HepG2 (cell line): Measurements from ENCODE around the gene PKP4. TPM values are rescaled to one million over a fixed set of nuclear protein-coding genes. Genes with fewer than 3 reads are reported as not detected.

Experiments
- ARNT2 ChIP-seq: sonication (generic); formaldehyde crosslinking; IDR thresholded peaks from 2 replicates; pipeline ENCODE4 v1.8.0; 2022; ENCODE audit warnings: mild to moderate bottlenecking, low read depth, missing genetic modification reagents, moderate library complexity
- DNMT1 ChIP-seq: sonication (generic); formaldehyde crosslinking; IDR thresholded peaks from 2 replicates; pipeline ENCODE4 v1.5.1; 2020; ENCODE audit warnings: mild to moderate bottlenecking, missing genetic modification reagents
- DPF2 ChIP-seq: sonication (generic); formaldehyde crosslinking; IDR thresholded peaks from 2 replicates; pipeline ENCODE4 v1.4.0; 2020; ENCODE audit warnings: mild to moderate bottlenecking, low read depth, missing genetic modification reagents, borderline replicate concordance
- EP300 ChIP-seq, 3 experiments: sonication (generic) in 1 of 3; formaldehyde crosslinking in 1 of 3; IDR thresholded peaks; 2 replicates each; pipeline versions ENCODE4 v1.5.1 to v1.6.1; 2011 to 2020; ENCODE audit warnings: low read depth in 2 of 3, low read length in 2 of 3, borderline replicate concordance in 1 of 3, improper control_type of control experiment in 1 of 3, mild to moderate bottlenecking in 1 of 3, missing genetic modification reagents in 1 of 3, moderate library complexity in 1 of 3
- HNRNPLL ChIP-seq: fragments of 200-400 bp; formaldehyde crosslinking; IDR thresholded peaks from 2 replicates; pipeline ENCODE4 v1.6.1; 2017; ENCODE audit warnings: mild to moderate bottlenecking, low read depth, low read length; ENCODE audit not compliant: poor library complexity, severe bottlenecking
- NR1H2 ChIP-seq: sonication (generic); formaldehyde crosslinking; IDR thresholded peaks from 2 replicates; pipeline ENCODE4 v1.8.1; 2022; ENCODE audit warnings: low read depth, missing genetic modification reagents, borderline replicate concordance
- ZFP1 ChIP-seq: IDR thresholded peaks from 2 replicates; pipeline ENCODE4 v1.6.1; 2016
- ZFP36L2 ChIP-seq: sonication (generic); formaldehyde crosslinking; IDR thresholded peaks from 2 replicates; pipeline ENCODE4 v1.4.0; 2020; ENCODE audit warnings: missing genetic modification reagents
- ZMYM3 ChIP-seq: sonication (generic); formaldehyde crosslinking; IDR thresholded peaks from 2 replicates; pipeline ENCODE4 v1.5.1; 2020; ENCODE audit warnings: mild to moderate bottlenecking, missing genetic modification reagents
- ZNF3 ChIP-seq: IDR thresholded peaks from 2 replicates; pipeline ENCODE4 v1.7.0; 2017; ENCODE audit warnings: inconsistent platforms
- ZNF44 ChIP-seq: sonication (generic); formaldehyde crosslinking; IDR thresholded peaks from 2 replicates; pipeline ENCODE4 v1.5.1; 2020; ENCODE audit warnings: mild to moderate bottlenecking, missing genetic modification reagents
- ZNF510 ChIP-seq: sonication (generic); formaldehyde crosslinking; IDR thresholded peaks from 2 replicates; pipeline ENCODE4 v1.4.0; 2020; ENCODE audit warnings: low read depth, mild to moderate bottlenecking, missing genetic modification reagents
- polyA plus RNA-seq, 8 experiments: library from polyadenylated mRNA; depleted of rRNA in 3 of 8; stranded (reverse) in 7 of 8; unstranded in 1 of 8; fragments of >200 nt; fragmentation: Illumina TruSeq in 4 of 8; extraction: Trizol in 4 of 8; gene quantifications; 2 replicates each; pipeline versions ENCODE4 v1.2.1 to v1.2.3, GENCODE V29; 2011 to 2016; ENCODE audit warnings: low read depth in 4 of 8, missing spikeins in 1 of 8, mixed read lengths in 1 of 8; ENCODE audit not compliant: insufficient read depth in 1 of 8
- total RNA-seq, 5 experiments: library from RNA; depleted of rRNA; stranded (reverse); fragments of >200 nt; fragmentation: Illumina TruSeq; extraction: Trizol; gene quantifications; 2 replicates each; pipeline ENCODE4 v1.2.3, GENCODE V29; 2016; ENCODE audit warnings: low read depth in 1 of 5
- TF ChIP-seq, protein P1 (sequence below): sonication (generic); formaldehyde crosslinking; IDR thresholded peaks from one replicate; pipeline ENCODE4 v1.5.1; 2020; ENCODE audit warnings: mild to moderate bottlenecking, missing genetic modification reagents; ENCODE audit errors: not compliant biosample characterization
- TF ChIP-seq, protein P2 (sequence below): IDR thresholded peaks from 2 replicates; pipeline ENCODE4 v1.4.0; 2020; ENCODE audit warnings: mild to moderate bottlenecking, missing genetic modification reagents
- TF ChIP-seq, protein P3 (sequence below): sonication (generic); formaldehyde crosslinking; IDR thresholded peaks from 2 replicates; pipeline ENCODE4 v1.5.0; 2020; ENCODE audit warnings: missing genetic modification reagents, mild to moderate bottlenecking, borderline replicate concordance

PKP4 gene
- total and polyA plus RNA-seq, 2 of the 13 experiments (the other 11 are each of a cell fraction or from before 2014, with no cell fraction given), result 80.9 to 90.5 TPM

DNA sequence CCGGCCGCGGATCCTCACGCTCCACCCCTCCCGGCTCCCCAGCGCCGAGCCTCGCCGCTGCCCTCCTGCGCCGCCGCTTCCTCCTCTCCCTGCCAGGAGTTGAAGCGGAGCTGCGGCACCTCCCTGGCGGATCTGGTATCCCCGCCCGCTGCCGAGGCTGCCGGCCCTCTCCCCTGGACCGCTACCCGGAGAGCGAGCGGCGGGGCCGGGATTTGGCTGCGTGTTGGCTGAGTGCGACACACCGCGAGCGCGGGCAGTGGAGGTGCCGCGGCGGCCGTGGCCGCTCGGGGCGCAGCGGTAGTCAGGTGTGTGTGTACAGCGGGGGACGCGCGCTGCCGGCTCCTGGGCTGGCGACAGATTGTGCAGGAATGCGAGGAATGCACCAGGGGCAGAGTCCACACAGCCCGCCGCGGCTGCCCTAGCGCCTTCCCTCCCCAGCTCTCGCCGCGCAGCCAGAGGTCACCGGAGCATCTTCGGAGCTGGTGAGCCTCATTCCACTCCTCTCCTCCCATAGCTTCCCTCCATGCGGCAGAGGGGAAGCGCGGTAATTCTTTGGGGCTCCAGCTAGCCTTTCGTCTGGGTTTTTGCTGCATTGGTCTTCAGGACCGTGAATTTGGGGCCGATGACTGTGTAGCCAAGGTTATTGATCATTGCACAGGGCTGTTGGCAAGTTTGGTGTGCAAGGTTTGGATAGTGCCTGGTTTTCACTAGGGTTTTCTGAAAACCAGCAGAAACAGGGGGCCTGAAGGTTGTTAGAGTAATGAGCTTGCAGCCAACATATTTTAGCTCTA lies 1.3 kb downstream of the PKP4 start (continued):
- TF ChIP-seq, protein P1, sequence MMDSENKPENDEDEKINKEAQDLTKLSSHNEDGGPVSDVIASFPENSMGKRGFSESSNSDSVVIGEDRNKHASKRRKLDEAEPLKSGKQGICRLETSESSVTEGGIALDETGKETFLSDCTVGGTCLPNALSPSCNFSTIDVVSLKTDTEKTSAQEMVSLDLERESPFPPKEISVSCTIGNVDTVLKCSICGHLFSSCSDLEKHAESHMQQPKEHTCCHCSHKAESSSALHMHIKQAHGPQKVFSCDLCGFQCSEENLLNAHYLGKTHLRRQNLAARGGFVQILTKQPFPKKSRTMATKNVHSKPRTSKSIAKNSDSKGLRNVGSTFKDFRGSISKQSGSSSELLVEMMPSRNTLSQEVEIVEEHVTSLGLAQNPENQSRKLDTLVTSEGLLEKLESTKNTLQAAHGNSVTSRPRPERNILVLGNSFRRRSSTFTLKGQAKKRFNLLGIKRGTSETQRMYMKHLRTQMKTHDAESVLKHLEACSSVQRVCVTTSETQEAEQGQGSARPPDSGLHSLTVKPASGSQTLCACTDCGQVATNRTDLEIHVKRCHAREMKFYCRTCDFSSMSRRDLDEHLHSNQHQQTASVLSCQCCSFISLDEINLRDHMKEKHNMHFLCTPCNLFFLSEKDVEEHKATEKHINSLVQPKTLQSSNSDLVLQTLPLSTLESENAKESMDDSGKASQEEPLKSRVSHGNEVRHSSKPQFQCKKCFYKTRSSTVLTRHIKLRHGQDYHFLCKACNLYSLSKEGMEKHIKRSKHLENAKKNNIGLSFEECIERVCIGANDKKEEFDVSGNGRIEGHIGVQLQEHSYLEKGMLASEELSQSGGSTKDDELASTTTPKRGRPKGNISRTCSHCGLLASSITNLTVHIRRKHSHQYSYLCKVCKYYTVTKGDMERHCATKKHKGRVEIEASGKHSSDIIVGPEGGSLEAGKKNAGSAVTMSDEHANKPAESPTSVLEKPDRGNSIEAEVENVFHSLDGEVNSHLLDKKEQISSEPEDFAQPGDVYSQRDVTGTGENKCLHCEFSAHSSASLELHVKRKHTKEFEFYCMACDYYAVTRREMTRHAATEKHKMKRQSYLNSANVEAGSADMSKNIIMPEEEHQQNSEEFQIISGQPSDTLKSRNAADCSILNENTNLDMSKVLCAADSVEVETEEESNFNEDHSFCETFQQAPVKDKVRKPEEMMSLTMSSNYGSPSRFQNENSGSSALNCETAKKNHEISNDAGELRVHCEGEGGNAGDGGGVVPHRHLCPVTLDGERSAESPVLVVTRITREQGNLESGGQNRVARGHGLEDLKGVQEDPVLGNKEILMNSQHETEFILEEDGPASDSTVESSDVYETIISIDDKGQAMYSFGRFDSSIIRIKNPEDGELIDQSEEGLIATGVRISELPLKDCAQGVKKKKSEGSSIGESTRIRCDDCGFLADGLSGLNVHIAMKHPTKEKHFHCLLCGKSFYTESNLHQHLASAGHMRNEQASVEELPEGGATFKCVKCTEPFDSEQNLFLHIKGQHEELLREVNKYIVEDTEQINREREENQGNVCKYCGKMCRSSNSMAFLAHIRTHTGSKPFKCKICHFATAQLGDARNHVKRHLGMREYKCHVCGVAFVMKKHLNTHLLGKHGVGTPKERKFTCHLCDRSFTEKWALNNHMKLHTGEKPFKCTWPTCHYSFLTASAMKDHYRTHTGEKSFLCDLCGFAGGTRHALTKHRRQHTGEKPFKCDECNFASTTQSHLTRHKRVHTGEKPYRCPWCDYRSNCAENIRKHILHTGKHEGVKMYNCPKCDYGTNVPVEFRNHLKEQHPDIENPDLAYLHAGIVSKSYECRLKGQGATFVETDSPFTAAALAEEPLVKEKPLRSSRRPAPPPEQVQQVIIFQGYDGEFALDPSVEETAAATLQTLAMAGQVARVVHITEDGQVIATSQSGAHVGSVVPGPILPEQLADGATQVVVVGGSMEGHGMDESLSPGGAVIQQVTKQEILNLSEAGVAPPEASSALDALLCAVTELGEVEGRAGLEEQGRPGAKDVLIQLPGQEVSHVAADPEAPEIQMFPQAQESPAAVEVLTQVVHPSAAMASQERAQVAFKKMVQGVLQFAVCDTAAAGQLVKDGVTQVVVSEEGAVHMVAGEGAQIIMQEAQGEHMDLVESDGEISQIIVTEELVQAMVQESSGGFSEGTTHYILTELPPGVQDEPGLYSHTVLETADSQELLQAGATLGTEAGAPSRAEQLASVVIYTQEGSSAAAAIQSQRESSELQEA, result peak; percentile 90
- TF ChIP-seq, protein P2, sequence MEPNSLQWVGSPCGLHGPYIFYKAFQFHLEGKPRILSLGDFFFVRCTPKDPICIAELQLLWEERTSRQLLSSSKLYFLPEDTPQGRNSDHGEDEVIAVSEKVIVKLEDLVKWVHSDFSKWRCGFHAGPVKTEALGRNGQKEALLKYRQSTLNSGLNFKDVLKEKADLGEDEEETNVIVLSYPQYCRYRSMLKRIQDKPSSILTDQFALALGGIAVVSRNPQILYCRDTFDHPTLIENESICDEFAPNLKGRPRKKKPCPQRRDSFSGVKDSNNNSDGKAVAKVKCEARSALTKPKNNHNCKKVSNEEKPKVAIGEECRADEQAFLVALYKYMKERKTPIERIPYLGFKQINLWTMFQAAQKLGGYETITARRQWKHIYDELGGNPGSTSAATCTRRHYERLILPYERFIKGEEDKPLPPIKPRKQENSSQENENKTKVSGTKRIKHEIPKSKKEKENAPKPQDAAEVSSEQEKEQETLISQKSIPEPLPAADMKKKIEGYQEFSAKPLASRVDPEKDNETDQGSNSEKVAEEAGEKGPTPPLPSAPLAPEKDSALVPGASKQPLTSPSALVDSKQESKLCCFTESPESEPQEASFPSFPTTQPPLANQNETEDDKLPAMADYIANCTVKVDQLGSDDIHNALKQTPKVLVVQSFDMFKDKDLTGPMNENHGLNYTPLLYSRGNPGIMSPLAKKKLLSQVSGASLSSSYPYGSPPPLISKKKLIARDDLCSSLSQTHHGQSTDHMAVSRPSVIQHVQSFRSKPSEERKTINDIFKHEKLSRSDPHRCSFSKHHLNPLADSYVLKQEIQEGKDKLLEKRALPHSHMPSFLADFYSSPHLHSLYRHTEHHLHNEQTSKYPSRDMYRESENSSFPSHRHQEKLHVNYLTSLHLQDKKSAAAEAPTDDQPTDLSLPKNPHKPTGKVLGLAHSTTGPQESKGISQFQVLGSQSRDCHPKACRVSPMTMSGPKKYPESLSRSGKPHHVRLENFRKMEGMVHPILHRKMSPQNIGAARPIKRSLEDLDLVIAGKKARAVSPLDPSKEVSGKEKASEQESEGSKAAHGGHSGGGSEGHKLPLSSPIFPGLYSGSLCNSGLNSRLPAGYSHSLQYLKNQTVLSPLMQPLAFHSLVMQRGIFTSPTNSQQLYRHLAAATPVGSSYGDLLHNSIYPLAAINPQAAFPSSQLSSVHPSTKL (CRISPR knock-in tag), result peak; percentile 99
- TF ChIP-seq ARNT2, result peak; percentile 96
- TF ChIP-seq ZFP36L2, result 0 out of 2 replicates have a peak, but pooled peaks have one; percentile 63
- TF ChIP-seq ZMYM3, result peak; percentile 94
- TF ChIP-seq NR1H2, result peak; percentile 95; the same call in 1 of the 2 replicates
- peak; percentile 98 for TF ChIP-seq DPF2
- TF ChIP-seq DNMT1, result peak; percentile 97
- peak; percentile 64 for TF ChIP-seq ZNF44 (CRISPR knock-in tag)
- peak; percentile 95 for TF ChIP-seq ZNF510 (CRISPR knock-in tag)
- TF ChIP-seq ZFP1 (CRISPR knock-in tag), result peak; percentile 74
- TF ChIP-seq EP300 (IDR thresholded peaks at IDR 0.05; ENCODE audit: low read depth in 2 of 2, low read length in 2 of 2), result peak; percentile 89 to 94
- peak; percentile 93 for TF ChIP-seq EP300 (CRISPR knock-in tag; IDR thresholded peaks at IDR 0.05; ENCODE audit: borderline replicate concordance)
- TF ChIP-seq ZNF3 (CRISPR knock-in tag), result peak; percentile 43; the same call in 1 of the 2 replicates
- TF ChIP-seq, protein P3, sequence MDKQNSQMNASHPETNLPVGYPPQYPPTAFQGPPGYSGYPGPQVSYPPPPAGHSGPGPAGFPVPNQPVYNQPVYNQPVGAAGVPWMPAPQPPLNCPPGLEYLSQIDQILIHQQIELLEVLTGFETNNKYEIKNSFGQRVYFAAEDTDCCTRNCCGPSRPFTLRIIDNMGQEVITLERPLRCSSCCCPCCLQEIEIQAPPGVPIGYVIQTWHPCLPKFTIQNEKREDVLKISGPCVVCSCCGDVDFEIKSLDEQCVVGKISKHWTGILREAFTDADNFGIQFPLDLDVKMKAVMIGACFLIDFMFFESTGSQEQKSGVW, result no peak
- TF ChIP-seq HNRNPLL, result peak; percentile 96
